ENCODE data around the gene SNRNP40.

SNRNP40 gene

DNA sequence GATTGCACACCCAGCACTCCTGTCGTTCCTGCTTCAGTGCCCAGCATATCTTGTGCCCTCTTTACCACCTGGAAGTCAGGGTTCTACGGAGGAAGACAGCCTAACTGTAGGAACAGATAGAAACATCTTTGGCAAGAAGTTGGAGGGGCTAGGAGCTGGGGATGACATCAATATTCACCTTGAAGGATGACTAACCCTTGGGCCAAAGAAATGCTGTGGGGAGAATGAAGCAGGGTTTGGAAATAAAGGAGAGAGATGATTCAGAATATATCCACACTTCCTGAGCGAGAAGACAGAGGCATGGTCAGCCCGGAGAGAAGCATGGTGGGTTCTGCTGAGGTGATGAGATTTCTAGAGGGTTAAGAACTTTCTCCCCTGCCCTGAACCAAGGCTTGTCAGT, 52.3 kb downstream of the SNRNP40 start:
- peaks cover 0 to 4% of the 10 kb centered on the region in 2 donors for H3K4me1 ChIP-seq (ENCODE audit: control insufficient read depth in 1 of 2, insufficient read depth in 2 of 2, low read length in 2 of 2)
- H3K9me3 ChIP-seq (ENCODE audit: control insufficient read depth in 1 of 2, low read length in 2 of 2): no peaks in the 10 kb centered on the region
- no peak overlapping the region for H3K4me3 ChIP-seq (ENCODE audit: low read depth in 1 of 2, low read length in 2 of 2)
- H3K36me3 ChIP-seq (ENCODE audit: control insufficient read depth in 1 of 2, insufficient read depth in 2 of 2, low read length in 2 of 2): no peaks in the 10 kb centered on the region
- H3K27ac ChIP-seq (ENCODE audit: low read length): no peak overlapping the region
- H3K27me3 ChIP-seq (ENCODE audit: low read depth, low read length): peaks cover 8% of the 10 kb centered on the region

DNA sequence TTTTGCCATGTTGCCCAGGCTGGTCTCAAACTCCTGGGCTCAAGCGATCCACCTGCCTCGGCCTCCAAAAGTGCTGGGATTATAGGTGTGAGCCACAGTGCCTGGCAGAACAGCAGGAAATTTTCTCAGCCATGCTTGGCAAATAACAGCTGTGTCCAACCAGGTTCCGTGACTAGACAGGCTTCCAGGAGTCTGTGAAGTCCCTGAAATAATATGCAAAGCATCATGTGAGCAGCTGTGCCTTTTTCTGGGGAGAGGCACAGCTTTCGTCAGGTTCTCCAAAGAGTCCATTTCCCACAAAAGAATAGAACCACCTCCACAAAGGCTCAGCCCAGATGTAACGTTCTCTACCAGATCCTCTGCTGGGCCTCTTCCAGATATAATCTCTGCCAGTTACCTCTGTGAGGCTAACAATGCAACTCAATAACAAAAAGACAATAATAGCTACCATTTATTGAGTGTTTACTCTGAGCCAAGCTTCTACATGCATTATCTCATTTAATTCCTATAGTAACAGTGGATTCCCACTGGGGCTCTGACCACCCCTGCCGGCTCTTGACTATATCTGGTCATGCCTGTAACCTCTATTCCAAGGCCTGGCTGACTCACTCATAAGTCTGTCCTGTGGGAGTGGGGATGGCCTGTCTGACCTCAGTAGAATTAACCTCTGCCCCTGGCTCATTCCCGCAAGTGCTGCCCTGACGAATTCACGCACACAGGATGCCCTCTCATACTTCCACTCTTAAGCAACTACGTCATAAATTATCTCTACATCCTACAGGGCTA, 52.9 kb downstream of the SNRNP40 start:
- no peak overlapping the region for H3K27ac ChIP-seq (ENCODE audit: low read length)
- no peaks in the 10 kb centered on the region for H3K36me3 ChIP-seq (ENCODE audit: control insufficient read depth in 1 of 2, insufficient read depth in 2 of 2, low read length in 2 of 2)
- no peak overlapping the region for H3K4me3 ChIP-seq (ENCODE audit: low read depth in 1 of 2, low read length in 2 of 2)

DNA sequence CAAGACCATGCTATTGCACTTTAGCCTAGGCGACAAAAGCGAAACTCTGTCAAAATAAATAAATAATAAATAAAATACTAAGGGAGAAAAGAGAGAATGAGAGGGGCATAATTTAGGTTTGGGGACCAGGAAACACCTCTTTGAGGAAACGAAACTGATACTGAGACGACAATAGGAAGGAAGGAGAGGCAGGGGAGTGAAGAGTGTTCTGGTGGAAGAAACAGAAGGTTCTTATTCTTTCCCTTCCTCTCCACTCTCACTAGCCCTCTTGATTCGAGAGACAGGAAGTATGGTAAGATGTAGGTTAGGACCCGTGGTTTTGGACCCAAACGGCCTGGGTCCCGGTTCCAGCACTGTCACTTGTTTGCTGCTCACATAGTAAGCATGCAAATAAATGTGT, 55.3 kb downstream of the SNRNP40 start:
- Histone ChIP-seq H3K4me3 (ENCODE audit: low read depth in 1 of 2, low read length in 2 of 2) (no peak overlapping the region), H3K9me3 (ENCODE audit: control insufficient read depth in 1 of 2, low read length in 2 of 2) (no peaks in the 10 kb centered on the region), H3K36me3 (ENCODE audit: control insufficient read depth in 1 of 2, insufficient read depth in 2 of 2, low read length in 2 of 2) (no peaks in the 10 kb centered on the region), H3K27ac (ENCODE audit: low read length) (no peak overlapping the region), H3K4me1 (ENCODE audit: control insufficient read depth in 1 of 2, insufficient read depth in 2 of 2, low read length in 2 of 2) (peaks cover 0 to 12% of the 10 kb centered on the region in 2 donors), H3K27me3 (ENCODE audit: low read depth, low read length) (peaks cover 22% of the 10 kb centered on the region)

More for the DNA sequence above, 52.9 kb downstream of the SNRNP40 start:
- H3K27me3 ChIP-seq (ENCODE audit: low read depth, low read length): peaks cover 13% of the 10 kb centered on the region
- H3K4me1 ChIP-seq (ENCODE audit: control insufficient read depth in 1 of 2, insufficient read depth in 2 of 2, low read length in 2 of 2): peaks cover 0 to 10% of the 10 kb centered on the region in 2 donors
- no peaks in the 10 kb centered on the region for H3K9me3 ChIP-seq (ENCODE audit: control insufficient read depth in 1 of 2, low read length in 2 of 2)

DNA sequence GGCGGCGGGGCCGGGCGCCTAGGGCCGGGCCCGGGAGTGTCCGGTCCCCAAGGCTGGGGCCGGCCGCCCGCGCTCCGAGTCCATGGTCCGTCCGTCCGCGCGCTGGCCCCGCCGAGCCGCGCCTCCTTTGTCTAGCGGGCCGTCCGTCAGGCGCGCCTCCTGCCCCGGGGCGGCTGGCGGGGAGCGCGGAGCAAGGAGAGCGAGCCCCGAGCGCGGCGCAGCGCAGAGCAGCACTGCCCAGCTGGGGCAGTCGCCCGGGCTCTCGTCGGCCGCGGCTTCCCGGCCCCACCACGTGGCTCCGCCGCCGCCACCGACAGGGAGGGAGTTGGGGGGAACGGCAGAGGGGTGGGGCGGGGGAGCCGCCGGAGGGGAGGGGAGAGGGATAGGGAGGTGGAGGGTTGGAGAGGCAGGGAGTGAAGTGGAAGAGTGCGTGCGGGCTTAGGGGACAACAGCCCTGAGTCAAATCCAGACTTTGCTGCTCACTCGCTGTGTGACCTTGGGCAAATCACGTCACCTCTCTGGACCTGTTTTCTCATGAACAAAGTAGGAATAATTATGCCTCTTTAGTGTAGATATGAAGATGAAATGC, 56.8 kb downstream of the SNRNP40 start, which contains the start of gene NKAIN1:
NKAIN1 (minus strand) TSS at position 235 of the 589 bp plus-strand sequence. CDS start 340 bp downstream, outside the sequence.
- Histone ChIP-seq H3K4me1 (ENCODE audit: control insufficient read depth in 1 of 2, insufficient read depth in 2 of 2, low read length in 2 of 2) (peaks cover 0 to 12% of the 10 kb centered on the region in 2 donors), H3K4me3 (ENCODE audit: low read depth in 1 of 2, low read length in 2 of 2) (peak within 1 kb of the TSS in 1 of 2 donors; percentile 52), H3K9me3 (ENCODE audit: control insufficient read depth in 1 of 2, low read length in 2 of 2) (no peaks in the 10 kb centered on the region), H3K27ac (ENCODE audit: low read length) (no peak within 1 kb of the TSS), H3K27me3 (ENCODE audit: low read depth, low read length) (peaks cover 22% of the 10 kb centered on the region), H3K36me3 (ENCODE audit: control insufficient read depth in 1 of 2, insufficient read depth in 2 of 2, low read length in 2 of 2) (no peaks in the 10 kb centered on the region)

DNA sequence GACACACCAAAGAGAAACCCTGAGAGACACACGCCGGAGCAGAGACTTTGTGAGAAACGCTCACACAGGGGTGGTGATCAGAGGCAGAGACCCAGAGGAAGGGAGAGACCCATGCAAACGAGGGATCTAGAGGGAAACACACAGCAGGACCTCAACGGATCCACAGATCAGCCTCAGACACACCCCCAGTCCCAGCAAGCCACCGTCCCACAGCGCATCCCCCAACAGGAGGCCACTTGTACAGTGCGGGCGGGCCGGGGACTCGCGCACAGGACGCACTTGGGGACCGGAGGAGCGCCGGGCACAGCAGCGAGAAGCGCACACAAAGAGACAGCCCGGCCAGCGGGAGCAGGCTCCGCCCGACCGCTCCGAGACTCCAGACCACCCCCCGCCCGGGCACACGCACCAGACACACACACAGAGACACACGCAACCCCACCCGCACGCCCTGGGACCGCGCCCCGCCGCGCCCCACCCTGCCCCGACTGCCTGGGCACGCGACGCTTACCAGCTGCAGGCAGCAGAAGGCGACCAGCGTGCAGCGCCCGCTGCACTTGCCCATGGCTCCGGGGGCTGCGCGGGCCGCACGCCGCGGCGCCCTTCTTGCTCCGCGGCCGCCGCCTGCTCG, 57.5 kb downstream of the SNRNP40 start:
- Histone ChIP-seq H3K9me3 (ENCODE audit: control insufficient read depth in 1 of 2, low read length in 2 of 2) (no peaks in the 10 kb centered on the region), H3K4me1 (ENCODE audit: control insufficient read depth in 1 of 2, insufficient read depth in 2 of 2, low read length in 2 of 2) (peaks cover 0 to 12% of the 10 kb centered on the region in 2 donors), H3K27me3 (ENCODE audit: low read depth, low read length) (peaks cover 22% of the 10 kb centered on the region), H3K36me3 (ENCODE audit: control insufficient read depth in 1 of 2, insufficient read depth in 2 of 2, low read length in 2 of 2) (no peaks in the 10 kb centered on the region), H3K27ac (ENCODE audit: low read length) (no peak overlapping the region), H3K4me3 (ENCODE audit: low read depth in 1 of 2, low read length in 2 of 2) (peak overlapping the region in 1 of 2 donors; percentile 49)

DNA sequence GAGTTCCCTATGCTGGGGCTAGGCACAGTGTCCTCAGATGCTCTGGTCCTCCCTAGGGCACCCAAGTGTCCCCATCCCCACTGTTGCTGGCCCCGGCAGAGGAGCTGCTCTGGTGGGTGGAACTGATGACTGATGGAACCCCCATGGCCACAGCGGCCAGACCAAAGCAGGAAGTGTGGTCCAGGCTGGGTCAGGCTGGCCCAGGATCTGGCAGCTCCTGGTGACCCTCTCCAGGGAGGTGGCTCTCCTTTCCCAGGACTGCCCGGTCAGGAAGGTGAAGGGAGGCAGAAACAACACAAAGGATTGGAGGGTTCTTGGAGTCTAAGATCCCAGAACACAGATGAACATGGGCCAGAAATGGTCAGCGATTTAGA, 58.0 kb downstream of the SNRNP40 start:
- Histone ChIP-seq H3K27me3 (ENCODE audit: low read depth, low read length) (peaks cover 22% of the 10 kb centered on the region), H3K4me3 (ENCODE audit: low read depth in 1 of 2, low read length in 2 of 2) (peak overlapping the region in 1 of 2 donors; percentile 49), H3K36me3 (ENCODE audit: control insufficient read depth in 1 of 2, insufficient read depth in 2 of 2, low read length in 2 of 2) (no peaks in the 10 kb centered on the region), H3K9me3 (ENCODE audit: control insufficient read depth in 1 of 2, low read length in 2 of 2) (no peaks in the 10 kb centered on the region), H3K4me1 (ENCODE audit: control insufficient read depth in 1 of 2, insufficient read depth in 2 of 2, low read length in 2 of 2) (peaks cover 0 to 12% of the 10 kb centered on the region in 2 donors), H3K27ac (ENCODE audit: low read length) (no peak overlapping the region)

DNA sequence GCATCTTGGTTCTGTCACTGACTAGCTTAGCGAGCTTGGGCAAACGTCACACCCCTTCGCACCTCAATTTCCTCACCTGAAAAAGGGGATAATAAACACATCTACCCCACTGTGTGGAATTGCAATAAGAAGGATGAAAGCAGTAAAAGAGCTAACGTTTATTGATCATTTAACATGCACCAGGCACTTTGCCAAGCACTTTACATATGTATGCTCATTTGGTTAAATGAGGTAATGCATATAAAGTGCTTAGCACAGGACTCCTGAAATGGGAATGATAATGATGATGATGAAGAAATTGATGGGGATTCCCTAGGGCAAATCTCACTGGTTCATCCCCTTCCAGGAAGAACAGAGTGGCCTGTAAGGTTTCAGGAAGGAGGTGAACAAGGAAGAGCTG, 61.7 kb downstream of the SNRNP40 start:
- peaks cover 14% of the 10 kb centered on the region for H3K27me3 ChIP-seq (ENCODE audit: low read depth, low read length)
- no peak overlapping the region for H3K4me3 ChIP-seq (ENCODE audit: low read depth in 1 of 2, low read length in 2 of 2)
- no peak overlapping the region for H3K27ac ChIP-seq (ENCODE audit: low read length)
- no peaks in the 10 kb centered on the region for H3K9me3 ChIP-seq (ENCODE audit: control insufficient read depth in 1 of 2, low read length in 2 of 2)
- H3K36me3 ChIP-seq (ENCODE audit: control insufficient read depth in 1 of 2, insufficient read depth in 2 of 2, low read length in 2 of 2): no peaks in the 10 kb centered on the region
- H3K4me1 ChIP-seq (ENCODE audit: control insufficient read depth in 1 of 2, insufficient read depth in 2 of 2, low read length in 2 of 2): peaks cover 0 to 11% of the 10 kb centered on the region in 2 donors

DNA sequence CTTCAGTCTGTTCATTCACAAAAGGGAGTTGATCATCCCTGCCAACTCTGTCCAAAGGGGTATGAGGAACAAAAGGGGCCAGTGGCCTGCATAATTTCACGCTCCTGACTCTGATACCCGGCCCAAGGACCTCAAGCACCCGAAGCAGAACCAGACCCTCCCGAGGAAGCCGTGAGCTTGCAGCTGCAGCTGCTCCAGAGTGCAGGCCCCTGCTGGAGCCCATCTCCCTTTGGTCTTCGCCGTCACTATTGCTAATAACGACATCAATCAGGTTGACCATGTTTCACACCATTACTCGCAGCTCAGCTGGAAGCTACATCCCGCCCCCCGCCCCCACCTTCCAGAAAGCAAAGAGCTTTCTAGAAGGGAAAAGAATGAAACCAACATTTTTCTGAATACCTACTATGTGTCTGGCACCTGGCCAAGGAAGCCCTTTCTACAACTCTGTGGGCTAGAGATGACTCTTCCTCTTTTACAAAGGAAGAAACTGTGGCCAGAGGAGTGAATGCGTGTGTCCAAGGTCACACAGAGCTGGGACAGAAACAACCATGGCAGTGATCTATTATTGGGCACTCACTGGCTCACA, 62.4 kb downstream of the SNRNP40 start:
- Histone ChIP-seq H3K27ac (ENCODE audit: low read length) (no peak overlapping the region), H3K36me3 (ENCODE audit: control insufficient read depth in 1 of 2, insufficient read depth in 2 of 2, low read length in 2 of 2) (no peaks in the 10 kb centered on the region), H3K9me3 (ENCODE audit: control insufficient read depth in 1 of 2, low read length in 2 of 2) (no peaks in the 10 kb centered on the region), H3K4me1 (ENCODE audit: control insufficient read depth in 1 of 2, insufficient read depth in 2 of 2, low read length in 2 of 2) (peaks cover 0 to 7% of the 10 kb centered on the region in 2 donors), H3K27me3 (ENCODE audit: low read depth, low read length) (peaks cover 14% of the 10 kb centered on the region), H3K4me3 (ENCODE audit: low read depth in 1 of 2, low read length in 2 of 2) (no peak overlapping the region)

DNA sequence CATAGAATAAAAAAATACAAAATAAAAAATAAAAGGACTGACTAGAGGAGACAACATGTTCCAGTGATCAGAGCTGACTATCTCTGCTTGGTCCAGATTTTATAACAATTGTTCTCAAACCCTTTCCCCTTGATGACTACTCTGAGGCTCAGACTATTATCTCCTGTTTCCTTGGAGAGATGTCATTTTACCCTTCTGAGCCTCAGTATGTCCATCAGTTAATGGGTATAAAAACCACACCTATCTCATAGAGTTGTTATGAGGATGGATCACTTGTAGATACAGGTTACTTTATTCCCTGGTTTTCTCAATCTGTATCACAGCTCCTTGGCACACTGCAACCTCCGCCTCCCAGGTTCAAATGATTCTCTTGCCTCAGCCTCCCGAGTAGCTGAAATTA, 63.9 kb downstream of the SNRNP40 start:
- H3K27ac ChIP-seq (ENCODE audit: low read length): no peak overlapping the region
- no peak overlapping the region for H3K4me3 ChIP-seq (ENCODE audit: low read depth in 1 of 2, low read length in 2 of 2)
- H3K4me1 ChIP-seq (ENCODE audit: control insufficient read depth in 1 of 2, insufficient read depth in 2 of 2, low read length in 2 of 2): no peaks in the 10 kb centered on the region
- H3K27me3 ChIP-seq (ENCODE audit: low read depth, low read length): no peaks in the 10 kb centered on the region
- H3K36me3 ChIP-seq (ENCODE audit: control insufficient read depth in 1 of 2, insufficient read depth in 2 of 2, low read length in 2 of 2): no peaks in the 10 kb centered on the region
- no peaks in the 10 kb centered on the region for H3K9me3 ChIP-seq (ENCODE audit: control insufficient read depth in 1 of 2, low read length in 2 of 2)

DNA sequence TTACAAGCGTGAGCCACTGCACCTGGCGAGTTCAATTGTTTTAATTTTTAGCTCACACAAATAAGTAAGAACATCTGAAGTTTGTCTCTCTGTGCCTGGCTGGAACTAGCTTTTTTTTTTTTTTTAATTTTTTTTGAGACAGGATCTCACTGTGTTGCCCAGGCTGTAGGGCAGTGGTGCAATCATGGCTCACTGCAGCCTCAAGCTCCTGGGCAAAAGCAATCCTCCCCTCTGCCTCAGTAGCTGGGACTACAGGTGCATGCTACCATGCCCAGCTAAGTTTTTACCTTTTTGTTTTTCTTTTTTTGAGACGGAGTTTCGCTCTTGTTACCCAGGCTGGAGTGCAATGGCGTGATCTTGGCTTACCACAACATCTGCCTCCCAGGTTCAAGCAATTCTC, 64.8 kb downstream of the SNRNP40 start:
- Histone ChIP-seq H3K4me3 (ENCODE audit: low read depth in 1 of 2, low read length in 2 of 2) (no peak overlapping the region), H3K27me3 (ENCODE audit: low read depth, low read length) (no peaks in the 10 kb centered on the region), H3K9me3 (ENCODE audit: control insufficient read depth in 1 of 2, low read length in 2 of 2) (no peaks in the 10 kb centered on the region), H3K36me3 (ENCODE audit: control insufficient read depth in 1 of 2, insufficient read depth in 2 of 2, low read length in 2 of 2) (no peaks in the 10 kb centered on the region), H3K27ac (ENCODE audit: low read length) (no peak overlapping the region), H3K4me1 (ENCODE audit: control insufficient read depth in 1 of 2, insufficient read depth in 2 of 2, low read length in 2 of 2) (no peaks in the 10 kb centered on the region)

DNA sequence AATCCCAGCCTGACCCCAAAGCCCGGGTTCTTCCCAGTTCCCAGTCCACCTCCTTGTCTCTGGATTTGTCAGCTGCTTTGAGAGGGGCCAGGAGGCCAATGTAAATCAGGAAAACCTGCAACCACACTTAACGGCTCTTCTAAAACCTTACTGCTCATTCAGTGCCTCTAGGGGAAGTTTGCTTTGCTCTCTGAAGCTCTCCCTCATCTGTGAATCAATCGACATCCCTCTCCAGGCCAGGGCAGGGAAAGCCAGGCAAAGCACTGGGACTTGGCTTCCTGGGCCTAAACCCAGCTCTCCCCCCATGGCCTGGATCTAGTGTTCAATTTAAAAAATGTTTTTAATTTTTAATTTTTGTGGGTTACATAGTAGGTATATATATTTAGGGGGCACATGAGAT, 66.2 kb downstream of the SNRNP40 start:
- no peaks in the 10 kb centered on the region for H3K9me3 ChIP-seq (ENCODE audit: control insufficient read depth in 1 of 2, low read length in 2 of 2)
- no peaks in the 10 kb centered on the region for H3K4me1 ChIP-seq (ENCODE audit: control insufficient read depth in 1 of 2, insufficient read depth in 2 of 2, low read length in 2 of 2)
- no peaks in the 10 kb centered on the region for H3K36me3 ChIP-seq (ENCODE audit: control insufficient read depth in 1 of 2, insufficient read depth in 2 of 2, low read length in 2 of 2)
- no peak overlapping the region for H3K27ac ChIP-seq (ENCODE audit: low read length)
- no peaks in the 10 kb centered on the region for H3K27me3 ChIP-seq (ENCODE audit: low read depth, low read length)
- H3K4me3 ChIP-seq (ENCODE audit: low read depth in 1 of 2, low read length in 2 of 2): no peak overlapping the region
